GM12873 (cell line): ENCODE data around the gene GJA3.

Experiments
- CTCF ChIP-seq: IDR thresholded peaks from 2 replicates; pipeline ENCODE4 v1.5.1; 2012; ENCODE audit warnings: low read depth, mild to moderate bottlenecking, moderate library complexity, low read length, control low read depth; ENCODE audit not compliant: insufficient read depth; ENCODE audit errors: missing control alignments

The GJA3 gene

GRCh38 chr13:20145521-20145920, 15.3 kb downstream of the GJA3 start:
- no peak for TF ChIP-seq CTCF

- no peak for TF ChIP-seq CTCF
Observed at GRCh38 chr13:20144141-20144850, 16.6 kb downstream of the GJA3 start.

DNA sequence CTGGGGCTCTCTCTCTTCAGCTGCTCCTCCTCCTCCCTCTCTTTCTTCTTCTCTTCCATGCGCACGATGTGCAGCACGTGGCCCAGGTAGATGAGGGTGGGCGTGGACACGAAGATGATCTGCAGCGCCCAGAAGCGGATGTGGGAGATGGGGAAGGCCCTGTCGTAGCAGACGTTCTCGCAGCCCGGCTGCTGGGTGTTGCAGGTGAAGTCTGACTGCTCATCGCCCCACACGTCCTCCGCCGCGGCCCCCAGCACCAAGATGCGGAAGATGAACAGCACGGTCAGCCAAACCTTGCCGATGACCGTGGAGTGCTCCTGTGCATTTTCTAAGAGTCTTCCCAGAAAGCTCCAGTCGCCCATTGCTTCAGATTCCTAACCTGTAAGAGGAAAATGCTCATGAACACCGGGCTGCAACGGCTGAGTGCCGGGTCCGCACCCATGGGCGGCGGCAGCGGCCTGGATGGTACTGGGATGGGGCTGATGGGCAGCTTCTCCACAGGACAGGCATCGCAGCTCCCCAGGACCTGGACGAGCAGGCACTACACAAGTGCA, 17.8 kb downstream of the GJA3 start:
- no peak for TF ChIP-seq CTCF

- no peak for TF ChIP-seq CTCF
Observed at GRCh38 chr13:20142023-20142926, 18.6 kb downstream of the GJA3 start.

DNA sequence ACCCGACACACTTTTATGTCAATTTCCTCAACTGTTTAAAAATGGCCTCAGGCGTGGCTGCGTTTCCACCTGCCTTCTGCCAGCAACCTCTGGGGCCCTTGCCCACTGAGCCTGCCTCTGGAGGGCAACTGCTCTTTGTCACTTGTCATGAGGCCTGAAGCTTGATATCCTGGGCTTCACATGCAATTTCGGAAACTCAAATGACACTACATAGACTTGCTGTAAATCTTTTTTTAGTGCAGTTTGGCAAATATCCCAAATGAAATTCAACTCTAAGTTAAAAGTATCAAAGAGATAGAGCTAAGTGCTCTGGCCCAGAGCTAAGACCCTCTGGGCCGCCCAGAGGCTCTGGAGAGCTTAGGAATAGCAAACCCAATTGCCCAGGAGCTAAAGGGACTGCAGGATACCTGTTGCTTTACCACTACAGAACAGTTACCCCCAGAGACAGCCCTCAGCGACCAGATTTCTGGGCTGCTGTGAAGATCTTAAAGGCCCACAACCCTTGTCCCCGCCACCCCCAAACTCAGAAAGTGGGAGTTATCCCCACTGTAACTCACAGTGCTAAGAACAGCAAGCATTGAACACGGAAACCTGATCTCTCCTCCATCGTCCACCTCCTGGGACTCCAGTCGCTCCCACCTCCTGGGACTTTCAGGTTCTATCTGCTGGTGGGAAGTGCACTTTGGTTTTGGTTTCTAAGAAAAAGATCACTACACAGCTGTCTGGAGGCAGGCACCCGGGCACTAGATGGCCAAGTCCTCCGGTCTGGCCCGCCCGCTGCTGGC, 19.4 kb downstream of the GJA3 start:
- no peak for TF ChIP-seq CTCF

GRCh38 chr13:20140487-20140886, 20.4 kb downstream of the GJA3 start:
- TF ChIP-seq CTCF: no peak
